Mononuclear cell (primary cell): Measurements from ENCODE around the gene COX5B. TPM values are rescaled to one million over a fixed set of nuclear protein-coding genes. Genes with fewer than 3 reads are reported as not detected.
"Not testable (repeated sequence)": the region's sequence is repeated elsewhere in the genome, so short reads cannot be mapped to it uniquely, and the experiment has no call there.

Experiments used
- H3K27me3 ChIP-seq: 2 replicates; pipeline ENCODE4 v1.6.0; 2011; ENCODE audit warnings: low read length, control low read depth; ENCODE audit not compliant: insufficient read depth
- H3K4me1 ChIP-seq: 2 replicates; pipeline ENCODE4 v1.5.1; 2011; ENCODE audit warnings: mild to moderate bottlenecking, low read length, control low read depth; ENCODE audit not compliant: insufficient read depth
- H3K4me3 ChIP-seq: 2 replicates; pipeline ENCODE4 v1.5.1; 2011; ENCODE audit warnings: mild to moderate bottlenecking, low read length, moderate library complexity
- H3K9me3 ChIP-seq: 2 replicates; pipeline ENCODE4 v1.5.1; 2011; ENCODE audit warnings: low read depth, mild to moderate bottlenecking, control low read depth, low read length
- total RNA-seq: library from RNA; depleted of rRNA; stranded (reverse); fragments of >200 nt; gene quantifications from one replicate; pipeline ENCODE4 v1.2.3, GENCODE V29; 2012

Gene COX5B
- total RNA-seq, 1 donor = 131 TPM

DNA sequence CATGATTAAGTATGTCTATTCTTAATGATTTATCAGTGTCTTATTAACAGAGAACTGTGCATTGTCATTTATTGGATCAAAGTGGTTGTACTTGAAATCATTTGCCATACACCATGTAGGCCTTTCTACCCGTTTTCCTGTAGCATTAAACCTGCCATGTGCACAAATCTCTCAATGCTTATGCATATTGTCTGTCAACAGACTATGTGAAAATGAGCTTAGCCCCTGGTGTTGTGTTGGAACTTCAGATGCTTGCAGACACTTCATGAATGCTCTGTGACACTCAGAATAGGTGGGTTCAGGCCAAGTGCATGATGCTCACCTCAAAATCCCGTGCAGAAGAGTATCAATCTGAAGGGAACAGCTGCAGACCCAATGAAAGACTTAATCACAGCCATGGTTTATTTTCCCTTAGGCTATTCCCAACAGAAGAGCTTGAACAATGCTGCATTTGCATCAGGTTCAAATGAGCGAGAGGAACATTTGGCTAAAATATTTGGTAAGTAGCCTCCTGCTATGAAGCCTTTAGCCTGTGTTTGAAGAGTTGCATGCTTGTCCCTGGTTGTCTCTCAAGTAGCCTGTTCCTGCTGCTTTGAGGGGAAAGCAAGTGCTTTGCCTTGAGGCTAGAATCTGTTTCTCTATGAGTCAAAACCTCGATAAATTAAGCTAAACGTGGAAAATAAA lies 29.7 kb downstream of the COX5B start:
- Histone ChIP-seq H3K4me1 (no peaks in the 10 kb centered on the region), H3K27me3 (no peaks in the 10 kb centered on the region), H3K4me3 (no peak overlapping the region), H3K9me3 (no peaks in the 10 kb centered on the region)

DNA sequence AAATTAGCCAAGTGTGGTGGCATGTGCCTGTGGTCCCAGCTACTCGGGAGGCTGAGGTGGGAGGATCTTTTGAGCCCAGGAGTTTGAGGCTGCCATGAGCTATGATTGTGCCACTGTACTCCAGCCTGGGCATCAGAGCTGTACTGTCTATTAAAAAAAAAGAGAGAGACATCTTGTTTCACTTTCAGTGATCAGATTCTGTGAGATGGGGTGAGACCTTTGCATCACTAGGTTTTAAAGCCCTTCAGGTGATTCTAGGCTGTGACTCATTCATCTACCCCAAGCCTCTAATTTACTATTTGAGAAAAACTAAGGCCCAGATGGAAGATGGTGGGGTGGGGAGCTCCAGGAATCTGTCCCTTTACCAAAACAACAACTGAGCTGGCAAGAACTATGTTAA lies 30.8 kb downstream of the COX5B start:
- Histone ChIP-seq H3K4me1 (no peaks in the 10 kb centered on the region), H3K27me3 (no peaks in the 10 kb centered on the region), H3K4me3 (no peak overlapping the region), H3K9me3 (no peaks in the 10 kb centered on the region)

DNA sequence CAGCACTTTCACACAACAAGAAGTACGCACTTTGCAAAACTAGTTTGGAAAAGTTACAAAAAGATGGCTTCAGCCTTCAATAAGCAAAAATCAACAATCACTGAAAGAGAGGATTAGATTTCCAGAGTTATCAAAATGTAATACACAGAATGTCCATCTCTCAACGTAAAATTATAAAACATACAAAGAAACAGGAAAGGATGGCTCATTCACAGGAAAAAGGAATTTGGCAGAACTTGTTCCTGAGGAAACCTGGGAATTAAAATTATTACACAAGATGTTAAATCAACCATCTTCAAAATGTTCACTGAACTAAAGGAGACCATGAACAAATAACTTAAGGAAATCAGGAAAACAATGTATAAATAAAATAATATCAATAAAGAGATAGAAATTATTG lies 31.6 kb downstream of the COX5B start:
- Histone ChIP-seq H3K4me3 (no peak overlapping the region), H3K27me3 (no peaks in the 10 kb centered on the region), H3K9me3 (no peaks in the 10 kb centered on the region), H3K4me1 (no peaks in the 10 kb centered on the region)

DNA sequence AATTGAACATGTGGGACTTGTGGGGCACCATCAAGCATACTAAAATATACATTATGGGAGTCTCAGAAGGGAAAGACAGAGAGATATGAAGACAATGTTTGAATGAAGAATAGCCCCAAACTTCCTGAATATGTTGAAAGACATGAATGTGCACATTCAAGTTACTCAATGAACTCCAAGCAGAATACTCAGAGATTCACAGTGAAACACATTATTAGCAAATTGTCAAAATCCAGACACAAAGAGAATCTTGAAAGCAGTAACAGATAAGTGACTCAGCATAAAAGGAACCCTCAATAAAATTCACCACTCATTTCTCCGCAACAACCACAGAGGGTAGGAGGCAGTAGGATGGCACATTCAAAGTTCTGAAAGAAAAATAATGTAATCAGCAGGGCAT lies 32.4 kb downstream of the COX5B start:
- Histone ChIP-seq H3K9me3 (no peaks in the 10 kb centered on the region), H3K4me1 (no peaks in the 10 kb centered on the region), H3K27me3 (no peaks in the 10 kb centered on the region), H3K4me3 (no peak overlapping the region)

DNA sequence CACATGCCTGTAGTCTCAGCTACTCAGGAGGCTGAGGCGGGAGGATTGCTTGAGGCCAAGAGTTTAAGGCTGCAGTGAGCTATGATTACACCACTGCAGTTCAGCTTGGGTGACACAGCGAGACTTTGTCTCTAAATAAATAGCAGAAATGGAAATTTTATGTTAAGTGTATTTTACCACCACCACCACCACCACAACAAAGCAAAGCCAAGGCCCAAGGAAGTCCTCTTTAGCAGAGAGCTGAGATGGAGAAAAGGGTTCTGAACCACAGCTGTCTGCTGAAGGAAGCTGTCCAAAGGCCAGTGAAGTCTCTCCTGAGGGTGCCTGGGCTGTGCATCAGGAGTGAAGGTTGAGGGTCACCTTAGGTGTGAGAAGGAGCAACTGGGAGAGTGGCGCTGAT lies 41.4 kb downstream of the COX5B start:
- not testable (repeated sequence) for H3K4me3 ChIP-seq, H3K27me3 ChIP-seq, H3K9me3 ChIP-seq, H3K4me1 ChIP-seq

DNA sequence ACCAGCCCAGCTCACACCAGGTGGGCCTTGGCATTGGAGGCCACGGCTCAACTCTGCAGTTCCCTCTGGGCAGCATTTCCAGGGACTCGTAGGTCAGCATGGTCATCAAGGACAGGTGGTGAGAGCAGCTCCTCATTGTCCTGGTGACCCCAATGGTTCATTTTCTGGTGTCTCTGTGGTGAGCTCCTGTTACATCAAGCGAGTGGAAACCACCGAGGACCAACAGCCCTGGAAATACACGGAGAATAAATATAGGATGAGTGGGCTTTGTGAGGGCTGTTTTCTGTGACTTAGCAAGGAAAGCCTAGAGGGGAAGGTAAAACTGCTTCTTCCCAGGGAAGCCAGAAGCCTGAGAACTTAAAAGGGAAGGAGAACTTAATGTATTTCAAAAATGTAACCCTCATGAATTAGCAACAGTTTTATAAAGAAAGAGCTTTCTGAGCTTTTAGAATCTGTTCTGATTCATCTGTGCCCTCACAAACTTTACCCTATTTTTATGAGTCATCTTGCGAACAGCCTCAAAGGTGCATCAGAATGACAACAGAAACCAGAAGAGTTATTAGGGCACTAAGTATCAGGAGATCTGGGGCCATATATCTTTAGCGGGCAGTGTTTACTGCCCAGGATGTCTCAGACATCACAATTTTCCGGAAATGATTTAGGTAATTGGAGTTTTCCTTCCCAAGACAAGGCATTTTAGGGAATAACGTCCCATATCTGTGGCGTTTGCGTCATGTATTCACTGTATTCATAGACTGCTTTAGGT lies 42.4 kb downstream of the COX5B start:
- Histone ChIP-seq H3K27me3 (no peaks in the 10 kb centered on the region), H3K9me3 (no peaks in the 10 kb centered on the region), H3K4me1 (no peaks in the 10 kb centered on the region), H3K4me3 (no peak overlapping the region)

DNA sequence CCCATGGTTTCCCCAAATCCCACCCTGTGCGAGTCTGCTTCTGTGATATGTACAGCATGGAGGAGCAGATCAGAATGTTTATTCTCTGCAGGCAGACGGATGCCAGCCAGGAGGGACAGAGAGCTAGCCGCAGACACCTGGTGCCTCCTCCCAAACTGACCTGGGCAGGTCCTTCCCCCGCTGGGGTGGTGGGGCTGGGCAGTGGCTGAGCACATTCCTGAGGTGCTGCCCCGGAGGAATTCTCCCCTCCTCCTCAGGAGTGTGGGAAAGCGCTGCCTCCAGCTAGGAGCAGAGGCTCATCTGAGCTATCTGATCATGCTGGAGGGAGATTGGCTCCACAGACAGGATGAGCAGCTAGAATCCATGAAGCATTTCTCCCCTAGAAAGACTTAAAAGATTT lies 45.3 kb downstream of the COX5B start:
- H3K27me3 ChIP-seq = no peaks in the 10 kb centered on the region
- no peaks in the 10 kb centered on the region for H3K9me3 ChIP-seq
- H3K4me3 ChIP-seq = no peak overlapping the region
- no peaks in the 10 kb centered on the region for H3K4me1 ChIP-seq

DNA sequence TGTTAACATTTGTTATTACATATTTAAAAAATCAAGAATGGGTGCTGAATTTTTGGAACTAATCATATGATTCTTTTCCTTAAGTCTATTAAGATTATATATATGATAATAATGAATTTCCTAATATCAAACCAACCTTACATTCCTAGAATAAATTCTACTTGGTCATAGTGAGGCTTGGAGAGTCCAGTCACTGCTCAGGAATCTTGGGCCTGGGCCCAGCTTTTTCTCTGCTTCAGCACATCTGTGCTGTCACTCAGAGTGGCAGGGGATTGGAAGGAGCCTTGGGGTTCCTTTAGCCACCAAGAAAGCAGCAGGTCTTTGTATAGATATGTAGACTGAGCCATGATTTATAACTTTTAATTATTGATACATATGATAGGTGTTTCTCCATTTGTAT lies 47.6 kb downstream of the COX5B start:
- H3K4me3 ChIP-seq = no peak overlapping the region
- no peaks in the 10 kb centered on the region for H3K9me3 ChIP-seq
- no peaks in the 10 kb centered on the region for H3K27me3 ChIP-seq
- no peaks in the 10 kb centered on the region for H3K4me1 ChIP-seq

DNA sequence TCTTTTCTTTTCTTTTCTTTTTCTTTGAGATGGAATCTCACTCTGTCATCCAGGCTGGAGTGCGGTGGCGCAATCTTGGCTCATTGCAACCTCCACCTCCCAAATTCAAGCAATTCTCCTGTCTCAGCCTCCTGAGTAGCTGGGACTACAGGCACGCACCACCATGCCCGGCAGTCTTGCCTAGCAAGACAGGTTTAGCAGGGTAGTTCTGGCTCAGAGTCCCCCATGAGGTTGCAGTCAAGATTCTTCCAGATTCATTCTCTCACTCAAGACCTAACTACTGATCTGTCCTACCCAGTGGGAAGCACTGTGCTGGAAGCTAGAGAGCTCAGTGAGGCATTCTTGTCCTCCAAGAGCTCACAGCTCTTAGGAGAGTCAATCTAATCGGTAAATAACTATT lies 49.9 kb downstream of the COX5B start:
- Histone ChIP-seq H3K4me3 (no peak overlapping the region), H3K9me3 (no peaks in the 10 kb centered on the region), H3K4me1 (no peaks in the 10 kb centered on the region), H3K27me3 (no peaks in the 10 kb centered on the region)

DNA sequence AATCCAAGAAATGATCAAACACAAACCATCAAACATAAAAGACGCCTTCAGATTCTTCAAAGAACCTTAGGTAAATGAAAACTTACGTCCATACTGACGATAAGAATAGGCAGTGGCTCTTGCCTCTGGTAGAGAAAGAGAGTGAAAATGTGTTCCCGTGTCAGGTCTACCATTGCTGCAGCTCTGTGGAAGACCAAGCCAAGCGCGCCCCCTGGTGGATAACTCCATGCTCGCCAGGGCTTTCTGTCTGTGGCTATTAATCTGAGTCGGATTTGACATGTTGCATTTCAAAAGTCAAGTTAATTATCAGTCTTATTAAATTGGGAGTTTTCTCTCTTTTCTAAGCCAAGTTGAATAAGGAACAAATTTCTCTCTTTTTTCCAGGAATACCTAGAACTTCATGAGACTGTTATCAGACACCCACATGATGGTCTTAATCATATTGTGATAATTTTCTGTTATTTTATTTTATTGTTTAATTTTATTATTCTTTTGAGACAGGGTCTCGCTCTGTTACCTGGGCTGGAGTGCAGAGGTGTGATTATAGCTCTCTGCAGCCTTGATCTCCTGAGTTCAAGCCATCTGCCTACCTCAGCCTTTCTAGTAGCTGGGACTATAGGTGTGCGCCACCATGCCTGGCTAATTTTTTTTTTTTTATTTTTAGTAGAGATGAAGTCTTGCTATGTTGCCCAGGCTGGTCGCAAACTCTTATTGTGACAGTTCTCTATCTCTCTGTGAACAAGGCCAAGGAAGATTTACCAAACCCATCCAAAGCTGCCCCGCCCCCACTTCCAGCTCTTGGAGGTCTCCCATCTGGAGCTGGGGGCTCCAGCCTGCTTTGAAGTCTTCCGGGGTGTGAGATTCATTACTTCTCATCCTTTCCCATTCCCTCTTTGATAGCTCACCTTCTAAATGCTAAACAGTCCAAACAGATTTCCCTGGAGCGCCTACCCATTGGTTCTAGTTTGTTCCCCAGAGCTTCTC lies 51.7 kb downstream of the COX5B start:
- Histone ChIP-seq H3K4me3 (no peak overlapping the region), H3K9me3 (no peaks in the 10 kb centered on the region), H3K4me1 (no peaks in the 10 kb centered on the region), H3K27me3 (no peaks in the 10 kb centered on the region)

Other genes with a start within 250 kb of the COX5B start
- 61.6 TPM for gene ANKRD36B, start 56.2 kb upstream of the COX5B start, total RNA-seq
- 53.7 TPM for gene ACTR1B, start 18.0 kb downstream of the COX5B start, total RNA-seq
- gene C2orf92, start 23.7 kb downstream of the COX5B start, total RNA-seq = 4.5 TPM
- gene ZAP70, start 67.5 kb downstream of the COX5B start, total RNA-seq = 137 TPM